Measurements from ENCODE around the gene FAM241A. TPM values are rescaled to one million over a fixed set of nuclear protein-coding genes. Genes with fewer than 3 reads are reported as not detected.

Gene FAM241A
- total and polyA plus RNA-seq, 2 donors (not counting 1 experiment from before 2014, with no cell fraction given), result 0.43 to 0.79 TPM

DNA sequence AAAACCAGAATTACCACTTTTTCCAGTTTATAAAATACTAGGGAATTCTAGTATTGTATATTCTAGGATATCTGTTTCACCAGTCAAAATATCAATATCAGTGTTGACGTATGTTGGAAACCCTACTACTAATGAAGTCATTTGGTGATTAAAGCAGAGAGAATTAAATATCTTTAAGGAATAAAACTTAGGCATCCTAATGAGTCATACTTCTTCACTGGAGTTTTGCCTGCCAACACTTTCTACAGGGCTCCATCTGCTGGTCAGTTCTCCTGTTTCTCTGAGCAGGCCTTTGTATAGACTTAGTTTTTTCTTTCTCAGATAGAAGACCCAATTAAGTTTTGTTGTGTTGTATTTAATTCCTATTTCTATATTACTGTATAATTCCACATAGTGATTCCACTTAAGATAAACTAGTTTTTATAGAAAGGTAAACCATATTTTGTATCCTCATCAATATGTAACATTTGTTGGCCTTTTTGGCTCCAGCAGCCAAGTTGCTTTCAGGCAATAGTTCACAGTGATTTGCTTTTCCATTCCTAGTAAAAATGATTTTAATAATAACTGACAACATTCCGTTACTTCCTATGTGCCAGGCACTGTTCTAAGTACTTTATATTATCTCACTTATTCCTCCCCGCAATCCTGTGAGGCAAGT is 89.8 kb downstream of the FAM241A start:
- ChIA-PET POLR2A (interaction anchor here (0.7 kb wide), 1 partner anchor 94 kb away, joined by 3 read pairs; no protein-coding TSS in a partner anchor), CTCF (interaction anchor here (0.8 to 7.4 kb wide), 21 partner anchors 10 to 369 kb away, joined by 3 to 105 read pairs (median 4); partner anchors contain the start of gene TIFA)
- intact Hi-C loops (cut with micrococcal nuclease), result loop anchor here (1.0 kb wide), 3 partner anchors 21 to 160 kb away; no protein-coding TSS in a partner anchor
- Mint-ChIP-seq H3K9me3 (ENCODE audit: insufficient read depth) (no peaks in the 10 kb centered on the region), H3K27ac (no peak overlapping the region), H3K27me3 (no peaks in the 10 kb centered on the region), H3K4me3 (no peak overlapping the region), H3K4me1 (peaks cover 25% of the 10 kb centered on the region)
- DNase-seq, result peak; percentile 69
- H3K4me2 ChIP-seq (replicated peaks; ENCODE audit: low read depth, low read length, poor library complexity, severe bottlenecking), result no peak overlapping the region
- peaks cover 13 to 19% of the 10 kb centered on the region in 2 donors for H3K4me1 ChIP-seq (ENCODE audit: control insufficient read depth in 2 of 2, insufficient read depth in 2 of 2, low read length in 2 of 2)
- no peak overlapping the region for H3K27ac ChIP-seq (ENCODE audit: low read length in 2 of 2)
- peaks cover 59% of the 10 kb centered on the region for H3K79me2 ChIP-seq (ENCODE audit: control insufficient read depth, insufficient read depth, low read length)
- no peak overlapping the region for H3K4me3 ChIP-seq (ENCODE audit: control extremely low read depth in 1 of 5, extremely low read depth in 1 of 5, insufficient read depth in 1 of 5, low read depth in 2 of 5, low read length in 4 of 5)
- peaks cover 5% of the 10 kb centered on the region for H4K20me1 ChIP-seq (ENCODE audit: control insufficient read depth, insufficient read depth, low read length, poor library complexity, severe bottlenecking)
- no peaks in the 10 kb centered on the region for H3K36me3 ChIP-seq (replicated peaks in 1 of 2; ENCODE audit: control extremely low read depth in 1 of 2, control insufficient read depth in 1 of 2, extremely low read depth in 1 of 2, insufficient read depth in 2 of 2, low read length in 1 of 2)
- H2AFZ ChIP-seq (ENCODE audit: insufficient read depth, low read depth, low read length, poor library complexity, severe bottlenecking), result no peak overlapping the region
- WGBS (ENCODE audit: insufficient coverage), result no CpG with 5 or more reads among the region's 3 CpGs
- peaks cover 0 to 3% (median 0%) of the 10 kb centered on the region in 3 donors for H3K9me3 ChIP-seq (ENCODE audit: control extremely low read depth in 1 of 3, control insufficient read depth in 2 of 3, insufficient read depth in 1 of 3, low read length in 2 of 3)
- TF ChIP-seq, protein P1, sequence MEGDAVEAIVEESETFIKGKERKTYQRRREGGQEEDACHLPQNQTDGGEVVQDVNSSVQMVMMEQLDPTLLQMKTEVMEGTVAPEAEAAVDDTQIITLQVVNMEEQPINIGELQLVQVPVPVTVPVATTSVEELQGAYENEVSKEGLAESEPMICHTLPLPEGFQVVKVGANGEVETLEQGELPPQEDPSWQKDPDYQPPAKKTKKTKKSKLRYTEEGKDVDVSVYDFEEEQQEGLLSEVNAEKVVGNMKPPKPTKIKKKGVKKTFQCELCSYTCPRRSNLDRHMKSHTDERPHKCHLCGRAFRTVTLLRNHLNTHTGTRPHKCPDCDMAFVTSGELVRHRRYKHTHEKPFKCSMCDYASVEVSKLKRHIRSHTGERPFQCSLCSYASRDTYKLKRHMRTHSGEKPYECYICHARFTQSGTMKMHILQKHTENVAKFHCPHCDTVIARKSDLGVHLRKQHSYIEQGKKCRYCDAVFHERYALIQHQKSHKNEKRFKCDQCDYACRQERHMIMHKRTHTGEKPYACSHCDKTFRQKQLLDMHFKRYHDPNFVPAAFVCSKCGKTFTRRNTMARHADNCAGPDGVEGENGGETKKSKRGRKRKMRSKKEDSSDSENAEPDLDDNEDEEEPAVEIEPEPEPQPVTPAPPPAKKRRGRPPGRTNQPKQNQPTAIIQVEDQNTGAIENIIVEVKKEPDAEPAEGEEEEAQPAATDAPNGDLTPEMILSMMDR (IDR thresholded peaks at IDR 0.05), result peak; percentile 78
- TF ChIP-seq EZH2 (IDR thresholded peaks at IDR 0.05; ENCODE audit: borderline replicate concordance, insufficient read depth, low read depth, low read length, poor library complexity, severe bottlenecking), result no peak
- no peak overlapping the region for H3K9ac ChIP-seq (ENCODE audit: low read length)
- no peaks in the 10 kb centered on the region for H3K27me3 ChIP-seq (replicated peaks in 1 of 4; ENCODE audit: control extremely low read depth in 1 of 4, control insufficient read depth in 3 of 4, insufficient read depth in 4 of 4, low read length in 3 of 4)
- ATAC-seq (ENCODE audit: low read depth), result no peak

- Mint-ChIP-seq H3K27me3 (no peaks in the 10 kb centered on the region), H3K4me3 (no peak overlapping the region), H3K4me1 (peaks cover 18% of the 10 kb centered on the region), H3K27ac (no peak overlapping the region), H3K9me3 (ENCODE audit: insufficient read depth) (no peaks in the 10 kb centered on the region)
- Histone ChIP-seq H3K4me2 (replicated peaks; ENCODE audit: low read depth, low read length, poor library complexity, severe bottlenecking) (no peak overlapping the region), H3K4me1 (ENCODE audit: control insufficient read depth in 2 of 2, insufficient read depth in 2 of 2, low read length in 2 of 2) (peaks cover 7 to 11% of the 10 kb centered on the region in 2 donors), H3K4me3 (ENCODE audit: control extremely low read depth in 1 of 5, extremely low read depth in 1 of 5, insufficient read depth in 1 of 5, low read depth in 2 of 5, low read length in 4 of 5) (no peak overlapping the region), H3K79me2 (ENCODE audit: control insufficient read depth, insufficient read depth, low read length) (peaks cover 69% of the 10 kb centered on the region), H3K9me3 (ENCODE audit: control extremely low read depth in 1 of 3, control insufficient read depth in 2 of 3, insufficient read depth in 1 of 3, low read length in 2 of 3) (peaks cover 0 to 3% (median 0%) of the 10 kb centered on the region in 3 donors), H3K36me3 (replicated peaks in 1 of 2; ENCODE audit: control extremely low read depth in 1 of 2, control insufficient read depth in 1 of 2, extremely low read depth in 1 of 2, insufficient read depth in 2 of 2, low read length in 1 of 2) (no peaks in the 10 kb centered on the region), H4K20me1 (ENCODE audit: control insufficient read depth, insufficient read depth, low read length, poor library complexity, severe bottlenecking) (peaks cover 5% of the 10 kb centered on the region), H2AFZ (ENCODE audit: insufficient read depth, low read depth, low read length, poor library complexity, severe bottlenecking) (no peak overlapping the region), H3K27me3 (replicated peaks in 1 of 4; ENCODE audit: control extremely low read depth in 1 of 4, control insufficient read depth in 3 of 4, insufficient read depth in 4 of 4, low read length in 3 of 4) (no peaks in the 10 kb centered on the region), H3K27ac (ENCODE audit: low read length in 2 of 2) (no peak overlapping the region), H3K9ac (ENCODE audit: low read length) (no peak overlapping the region)
- TF ChIP-seq, protein P1 (IDR thresholded peaks at IDR 0.05), result no peak
- no peak for TF ChIP-seq EZH2 (IDR thresholded peaks at IDR 0.05; ENCODE audit: borderline replicate concordance, insufficient read depth, low read depth, low read length, poor library complexity, severe bottlenecking)
- ATAC-seq (ENCODE audit: low read depth), result no peak
- ChIA-PET CTCF (interaction anchor here (0.6 to 7.4 kb wide), 18 partner anchors 9 to 368 kb away, joined by 3 to 105 read pairs (median 4); partner anchors contain the start of gene TIFA), POLR2A (interaction anchor here (0.7 kb wide), 1 partner anchor 52 kb away, joined by 4 read pairs; no protein-coding TSS in a partner anchor)
- DNase-seq, result no peak
- intact Hi-C loops (cut with micrococcal nuclease), result no loop called here
- WGBS (ENCODE audit: insufficient coverage), result 100% methylated on average over 1 of the region's 2 CpGs
Observed at GRCh38 chr4:112236040-112236439, 90.8 kb downstream of the FAM241A start.

All from B cell (primary cell).